Osteocyte (in vitro differentiated cells): ENCODE results near the gene TCTN1. TPM values are rescaled to one million over a fixed set of nuclear protein-coding genes. Genes with fewer than 3 reads are reported as not detected.

Experiments used
- DNase-seq: peaks from one replicate; pipeline ENCODE4 v3.0.0; 2021; ENCODE audit warnings: mixed read lengths; ENCODE audit not compliant: unreplicated experiment; ENCODE audit errors: extremely low spot score
- H3K27ac Mint-ChIP-seq: one replicate; pipeline ENCODE4 v1.8.0; 2021; ENCODE audit warnings: mild to moderate bottlenecking, mixed read lengths; ENCODE audit not compliant: unreplicated experiment
- H3K27me3 Mint-ChIP-seq: one replicate; pipeline ENCODE4 v1.8.0; 2021; ENCODE audit warnings: mixed read lengths; ENCODE audit not compliant: unreplicated experiment
- H3K36me3 Mint-ChIP-seq: one replicate; pipeline ENCODE4 v1.8.0; 2021; ENCODE audit warnings: mixed read lengths; ENCODE audit not compliant: unreplicated experiment
- H3K4me1 Mint-ChIP-seq: one replicate; pipeline ENCODE4 v1.8.0; 2021; ENCODE audit warnings: mixed read lengths; ENCODE audit not compliant: unreplicated experiment
- H3K4me3 Mint-ChIP-seq: one replicate; pipeline ENCODE4 v1.8.0; 2021; ENCODE audit warnings: mild to moderate bottlenecking, moderate library complexity, mixed read lengths; ENCODE audit not compliant: unreplicated experiment
- H3K9me3 Mint-ChIP-seq: one replicate; pipeline ENCODE4 v1.8.0; 2021; ENCODE audit warnings: mixed read lengths; ENCODE audit not compliant: unreplicated experiment
- total RNA-seq: library from RNA; stranded (reverse); gene quantifications from 2 replicates; pipeline ENCODE4 v1.2.1, GENCODE V29; 2021
- TF ChIP-seq, protein P1 (sequence below): fragments of 200-600 bp; sonication (generic); IDR thresholded peaks from 2 replicates; pipeline ENCODE4 v1.5.0; 2021; ENCODE audit warnings: antibody characterized with exemption, mild to moderate bottlenecking, moderate library complexity

TCTN1 gene
- total RNA-seq, 1 donor from 2014 or later: 49.5 TPM

DNA sequence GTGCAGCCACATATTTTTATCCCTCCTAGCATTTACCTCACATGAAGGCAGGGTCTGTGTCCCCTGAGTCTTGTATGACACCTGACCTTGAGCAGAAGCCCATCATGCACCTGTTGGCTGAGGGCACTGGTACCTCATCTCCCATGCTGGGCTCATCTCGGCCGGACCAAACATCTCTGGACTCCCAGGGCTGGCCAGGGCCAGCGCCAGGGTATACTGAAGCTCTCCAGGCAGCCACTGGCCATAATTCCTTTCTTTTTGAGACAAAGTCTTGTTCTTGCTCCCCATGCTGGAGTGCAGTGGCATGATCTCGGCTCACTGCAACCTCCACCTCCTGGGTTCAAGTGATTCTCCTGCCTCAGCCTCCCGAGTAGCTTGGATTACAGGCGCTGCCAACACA, 53.0 kb downstream of the TCTN1 start:
- TF ChIP-seq, protein P1, sequence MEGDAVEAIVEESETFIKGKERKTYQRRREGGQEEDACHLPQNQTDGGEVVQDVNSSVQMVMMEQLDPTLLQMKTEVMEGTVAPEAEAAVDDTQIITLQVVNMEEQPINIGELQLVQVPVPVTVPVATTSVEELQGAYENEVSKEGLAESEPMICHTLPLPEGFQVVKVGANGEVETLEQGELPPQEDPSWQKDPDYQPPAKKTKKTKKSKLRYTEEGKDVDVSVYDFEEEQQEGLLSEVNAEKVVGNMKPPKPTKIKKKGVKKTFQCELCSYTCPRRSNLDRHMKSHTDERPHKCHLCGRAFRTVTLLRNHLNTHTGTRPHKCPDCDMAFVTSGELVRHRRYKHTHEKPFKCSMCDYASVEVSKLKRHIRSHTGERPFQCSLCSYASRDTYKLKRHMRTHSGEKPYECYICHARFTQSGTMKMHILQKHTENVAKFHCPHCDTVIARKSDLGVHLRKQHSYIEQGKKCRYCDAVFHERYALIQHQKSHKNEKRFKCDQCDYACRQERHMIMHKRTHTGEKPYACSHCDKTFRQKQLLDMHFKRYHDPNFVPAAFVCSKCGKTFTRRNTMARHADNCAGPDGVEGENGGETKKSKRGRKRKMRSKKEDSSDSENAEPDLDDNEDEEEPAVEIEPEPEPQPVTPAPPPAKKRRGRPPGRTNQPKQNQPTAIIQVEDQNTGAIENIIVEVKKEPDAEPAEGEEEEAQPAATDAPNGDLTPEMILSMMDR: no peak
- Mint-ChIP-seq H3K4me3 (no peak overlapping the region), H3K27ac (no peak overlapping the region), H3K36me3 (peaks cover 4% of the 10 kb centered on the region), H3K4me1 (no peaks in the 10 kb centered on the region), H3K27me3 (peaks cover 15% of the 10 kb centered on the region), H3K9me3 (peaks cover 27% of the 10 kb centered on the region)
- DNase-seq: no peak

DNA sequence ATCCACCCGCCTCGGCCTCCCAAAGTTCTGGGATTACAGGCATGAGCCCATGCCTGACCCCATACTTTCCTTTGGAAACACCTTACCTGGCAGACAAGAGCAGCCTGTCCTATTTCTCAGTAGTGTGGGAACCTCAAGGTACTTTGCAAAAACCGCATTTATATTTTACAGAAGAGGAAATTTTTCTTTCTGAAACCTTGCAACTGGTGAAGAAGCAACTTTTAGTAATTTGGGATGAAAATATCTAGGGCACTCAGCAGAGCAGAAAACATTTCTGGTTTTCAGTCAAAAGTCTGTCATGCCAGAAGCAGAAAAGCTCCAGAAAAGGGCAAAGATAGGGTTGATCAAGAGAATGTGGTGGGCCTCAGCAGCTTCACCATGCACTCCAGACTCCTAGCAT, 53.7 kb downstream of the TCTN1 start:
- Mint-ChIP-seq H3K27ac (no peak overlapping the region), H3K27me3 (peaks cover 15% of the 10 kb centered on the region)
- TF ChIP-seq, protein P1: no peak

DNA sequence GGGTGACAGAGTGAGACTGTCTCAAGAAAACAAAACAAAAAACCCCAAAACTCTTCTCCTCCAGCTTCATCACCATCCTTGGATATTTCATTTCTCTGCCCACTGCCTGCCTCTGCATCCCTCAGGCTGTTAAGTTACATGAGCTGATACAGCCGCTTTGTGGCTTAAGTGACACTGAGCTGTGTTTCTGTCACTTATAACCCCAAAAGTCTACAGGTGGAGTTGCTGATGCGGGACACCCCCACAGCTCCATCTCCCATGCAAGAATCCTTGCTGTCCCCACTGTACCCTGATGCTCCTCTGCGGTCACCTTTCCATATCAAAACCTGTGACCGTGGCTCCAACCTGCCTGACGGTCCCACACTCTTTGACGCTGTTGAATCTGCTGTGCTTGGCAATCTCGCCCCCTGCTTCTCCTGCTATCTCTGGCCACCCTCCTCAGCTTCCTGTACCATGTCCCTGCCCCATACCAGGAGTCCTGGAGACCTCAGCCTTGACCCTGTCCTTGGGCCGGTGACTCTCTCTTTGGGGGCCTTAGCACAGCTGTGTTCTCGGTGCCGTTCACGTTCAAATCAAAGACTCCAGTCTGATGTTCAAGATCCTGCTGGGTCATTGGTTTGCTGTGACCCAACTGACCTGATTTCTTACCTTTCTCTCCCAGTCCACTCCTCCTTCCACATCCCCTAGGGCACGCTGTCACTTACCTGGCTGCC, 54.7 kb downstream of the TCTN1 start:
- Mint-ChIP-seq H3K36me3 (peaks cover 4% of the 10 kb centered on the region), H3K4me3 (no peak overlapping the region), H3K27ac (no peak overlapping the region), H3K27me3 (peaks cover 19% of the 10 kb centered on the region), H3K4me1 (no peaks in the 10 kb centered on the region), H3K9me3 (peaks cover 27% of the 10 kb centered on the region)
- DNase-seq: no peak
- TF ChIP-seq, protein P1: no peak

More for the DNA sequence above, 53.7 kb downstream of the TCTN1 start:
- peaks cover 4% of the 10 kb centered on the region for H3K36me3 Mint-ChIP-seq
- H3K4me1 Mint-ChIP-seq: no peaks in the 10 kb centered on the region
- no peak for DNase-seq
- no peak overlapping the region for H3K4me3 Mint-ChIP-seq
- H3K9me3 Mint-ChIP-seq: peaks cover 27% of the 10 kb centered on the region

DNA sequence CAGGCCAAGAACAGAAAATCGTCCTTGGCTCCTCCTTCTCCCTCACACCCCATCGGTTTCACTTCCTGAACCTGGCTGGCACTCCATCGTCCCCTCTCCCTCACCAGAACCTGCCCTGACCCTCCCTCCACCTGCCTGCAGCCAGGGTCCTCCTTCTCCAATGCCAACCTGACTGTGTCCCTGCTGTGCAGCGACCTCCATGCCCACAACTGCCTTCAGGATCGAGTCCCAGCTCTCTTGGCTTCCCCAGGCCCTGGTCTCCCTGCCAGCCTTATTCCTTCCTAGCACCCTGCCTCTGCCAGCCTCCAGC, 55.2 kb downstream of the TCTN1 start:
- no peaks in the 10 kb centered on the region for H3K4me1 Mint-ChIP-seq
- peaks cover 4% of the 10 kb centered on the region for H3K36me3 Mint-ChIP-seq
- H3K4me3 Mint-ChIP-seq: no peak overlapping the region
- peaks cover 19% of the 10 kb centered on the region for H3K27me3 Mint-ChIP-seq
- H3K9me3 Mint-ChIP-seq: peaks cover 24% of the 10 kb centered on the region
- TF ChIP-seq, protein P1: no peak
- no peak for DNase-seq
- H3K27ac Mint-ChIP-seq: no peak overlapping the region

DNA sequence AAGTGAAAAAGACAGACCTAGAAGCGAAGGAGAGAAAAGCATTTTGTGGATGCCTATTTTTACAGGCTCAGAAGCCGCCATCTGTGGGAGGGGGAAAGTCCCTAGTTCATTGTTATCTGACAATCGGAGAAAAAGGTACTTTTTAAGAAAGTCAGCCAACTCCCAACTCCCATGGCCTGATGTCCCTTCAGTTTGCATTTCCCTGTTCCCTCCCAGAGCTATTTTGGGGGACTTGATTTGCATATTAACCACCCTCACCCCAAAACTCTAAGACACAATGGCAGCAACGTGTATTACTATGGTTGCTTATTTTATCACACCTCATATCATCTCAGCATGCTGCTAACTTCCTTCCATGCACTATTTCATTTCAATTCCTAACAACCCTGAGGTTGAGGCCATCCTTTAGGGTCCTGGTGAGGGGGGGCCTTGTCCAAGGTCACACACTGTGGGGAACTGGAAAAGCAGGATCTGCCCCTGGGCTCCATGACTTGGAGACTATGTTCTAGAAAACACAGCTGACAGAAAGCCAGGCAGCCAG, 56.3 kb downstream of the TCTN1 start:
- Mint-ChIP-seq H3K9me3 (peaks cover 18% of the 10 kb centered on the region), H3K36me3 (peaks cover 8% of the 10 kb centered on the region), H3K27ac (no peak overlapping the region), H3K4me1 (no peaks in the 10 kb centered on the region), H3K4me3 (no peak overlapping the region), H3K27me3 (peaks cover 19% of the 10 kb centered on the region)
- TF ChIP-seq, protein P1: no peak
- no peak for DNase-seq
